Neural cell (in vitro differentiated cells): ENCODE measurements around the gene KMT2B. TPM values are rescaled to one million over a fixed set of nuclear protein-coding genes. Genes with fewer than 3 reads are reported as not detected.

Experiments
- H2AFZ ChIP-seq: fragments of 200-600, 300-800 bp; sonication (generic), shearing (Covaris generic); 2 replicates; pipeline ENCODE4 v1.6.0; 2014; ENCODE audit warnings: low read depth, mild to moderate bottlenecking, antibody characterized with exemption, low read length, moderate library complexity
- H3F3A ChIP-seq: fragments of 200-600 bp; shearing (Covaris generic); 2 replicates; pipeline ENCODE4 v1.6.1; 2016; ENCODE audit warnings: mild to moderate bottlenecking, moderate library complexity, mixed read lengths, antibody characterized with exemption, low read length; ENCODE audit not compliant: insufficient read depth, poor library complexity, severe bottlenecking
- H3K27ac ChIP-seq: fragments of 200-600, 300-800 bp; sonication (generic), shearing (Covaris generic); 2 replicates; pipeline ENCODE4 v1.5.1; 2014; ENCODE audit warnings: mild to moderate bottlenecking, low read length, moderate library complexity
- H3K27me3 ChIP-seq: fragments of 300-800, 200-600 bp; sonication (generic), shearing (Covaris generic); 2 replicates; pipeline ENCODE4 v1.6.0; 2014; ENCODE audit warnings: mild to moderate bottlenecking, low read depth, low read length, moderate library complexity; ENCODE audit not compliant: insufficient read depth
- H3K36me3 ChIP-seq: fragments of 300-800, 200-600 bp; sonication (generic), shearing (Covaris generic); 2 replicates; pipeline ENCODE4 v1.5.1; 2014; ENCODE audit warnings: mild to moderate bottlenecking, antibody characterized with exemption, low read length, moderate library complexity; ENCODE audit not compliant: insufficient read depth
- H3K4me2 ChIP-seq: fragments of 300-800, 200-600 bp; sonication (generic), shearing (Covaris generic); 2 replicates; pipeline ENCODE4 v1.6.0; 2014; ENCODE audit warnings: mild to moderate bottlenecking, low read length
- H3K4me3 ChIP-seq: fragments of 300-800, 200-600 bp; sonication (generic), shearing (Covaris generic); 2 replicates; pipeline ENCODE4 v1.5.1; 2014; ENCODE audit warnings: mild to moderate bottlenecking, low read length, moderate library complexity
- H3K79me2 ChIP-seq: fragments of 200-600 bp; shearing (Covaris generic); replicated peaks from 2 replicates; pipeline ENCODE4 v1.6.0; 2014; ENCODE audit warnings: mild to moderate bottlenecking, low read length, moderate library complexity; ENCODE audit not compliant: insufficient read depth
- H3K9ac ChIP-seq: fragments of 300-800, 200-600 bp; sonication (generic), shearing (Covaris generic); 2 replicates; pipeline ENCODE4 v1.6.1; 2016; ENCODE audit warnings: mild to moderate bottlenecking, low read length, mixed read lengths
- H3K9me2 ChIP-seq: fragments of 200-600 bp; shearing (Covaris generic); 2 replicates; pipeline ENCODE4 v1.6.1; 2016; ENCODE audit warnings: mild to moderate bottlenecking, low read length, mixed read lengths; ENCODE audit not compliant: insufficient read depth
- H3K9me3 ChIP-seq: fragments of 200-600, 300-800 bp; sonication (generic), shearing (Covaris generic); 2 replicates; pipeline ENCODE4 v1.6.1; 2016; ENCODE audit warnings: mild to moderate bottlenecking, mixed run types, low read length, moderate library complexity, mixed read lengths
- H4K20me1 ChIP-seq: fragments of 200-600 bp; shearing (Covaris generic); 2 replicates; pipeline ENCODE4 v1.6.1; 2016; ENCODE audit warnings: mild to moderate bottlenecking, mixed run types; ENCODE audit not compliant: insufficient read depth
- EP300 ChIP-seq: fragments of 450-650 bp; conservative IDR thresholded peaks from 2 replicates; pipeline ENCODE4 v1.6.1; 2014; ENCODE audit warnings: antibody characterized with exemption, mild to moderate bottlenecking, moderate library complexity; ENCODE audit not compliant: poor library complexity, severe bottlenecking
- EZH2 ChIP-seq: fragments of 200-600, 300-800 bp; shearing (Covaris generic), sonication (generic); IDR thresholded peaks from 2 replicates; pipeline ENCODE4 v1.6.1; 2014; ENCODE audit warnings: antibody characterized with exemption, low read length, borderline replicate concordance, mild to moderate bottlenecking; ENCODE audit not compliant: insufficient read depth, poor library complexity, severe bottlenecking
- RAD21 ChIP-seq: fragments of 450-650 bp; conservative IDR thresholded peaks from 2 replicates; pipeline ENCODE4 v1.6.1; 2014; ENCODE audit warnings: antibody characterized with exemption, mild to moderate bottlenecking, moderate library complexity
- REST ChIP-seq: IDR thresholded peaks from 2 replicates; pipeline ENCODE4 v1.6.1; 2012; ENCODE audit warnings: borderline replicate concordance
- SMC3 ChIP-seq: fragments of 450-650 bp; conservative IDR thresholded peaks from 2 replicates; pipeline ENCODE4 v1.6.1; 2014; ENCODE audit warnings: antibody characterized with exemption, mild to moderate bottlenecking, moderate library complexity; ENCODE audit not compliant: poor library complexity
- TAF1 ChIP-seq: IDR thresholded peaks from 2 replicates; pipeline ENCODE4 v1.6.1; 2012; ENCODE audit warnings: low read depth
- polyA plus RNA-seq: library from polyadenylated mRNA; depleted of rRNA; stranded (reverse); fragments of >200 nt; gene quantifications from 2 replicates; pipeline ENCODE4 v1.2.3, GENCODE V29; 2014
- TF ChIP-seq, protein P1 (sequence below): fragments of 450-650 bp; IDR thresholded peaks from 2 replicates; pipeline ENCODE4 v1.5.1; 2014; ENCODE audit warnings: antibody characterized with exemption, mild to moderate bottlenecking, moderate library complexity; ENCODE audit not compliant: poor library complexity, severe bottlenecking

Gene KMT2B
- polyA plus RNA-seq, 1 donor from 2014 or later, result 15.8 TPM

DNA sequence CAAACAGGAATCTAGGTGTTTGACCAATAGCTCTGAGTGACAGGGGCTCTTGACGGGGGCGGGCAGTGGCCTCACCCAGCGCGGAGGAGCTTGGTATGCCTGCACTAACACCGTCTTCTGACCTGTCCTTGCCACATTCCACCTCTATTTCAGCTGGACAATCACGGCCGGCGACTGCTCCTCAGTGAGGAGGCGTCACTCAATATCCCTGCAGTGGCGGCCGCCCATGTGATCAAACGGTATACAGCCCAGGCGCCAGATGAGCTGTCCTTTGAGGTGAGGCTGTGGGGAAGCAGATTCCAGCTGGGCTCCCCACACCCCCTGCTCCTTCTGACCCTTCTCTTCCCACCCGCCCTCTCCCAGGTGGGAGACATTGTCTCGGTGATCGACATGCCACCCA, 62.3 kb downstream of the KMT2B start:
- no peak overlapping the region for H3K27ac ChIP-seq
- H3F3A ChIP-seq, result no peaks in the 10 kb centered on the region
- no peak overlapping the region for H2AFZ ChIP-seq
- H3K4me2 ChIP-seq, result no peak overlapping the region
- H3K9ac ChIP-seq, result no peak overlapping the region
- H3K9me2 ChIP-seq, result no peaks in the 10 kb centered on the region
- no peak for TF ChIP-seq TAF1
- TF ChIP-seq EP300, result no peak
- no peak for TF ChIP-seq REST
- TF ChIP-seq SMC3, result no peak
- TF ChIP-seq EZH2, result no peak
- TF ChIP-seq RAD21, result no peak
- no peak overlapping the region for H3K4me3 ChIP-seq
- H4K20me1 ChIP-seq, result no peaks in the 10 kb centered on the region
- no peaks in the 10 kb centered on the region for H3K27me3 ChIP-seq
- no peaks in the 10 kb centered on the region for H3K36me3 ChIP-seq
- no peaks in the 10 kb centered on the region for H3K9me3 ChIP-seq
- peaks cover 25% of the 10 kb centered on the region for H3K79me2 ChIP-seq

DNA sequence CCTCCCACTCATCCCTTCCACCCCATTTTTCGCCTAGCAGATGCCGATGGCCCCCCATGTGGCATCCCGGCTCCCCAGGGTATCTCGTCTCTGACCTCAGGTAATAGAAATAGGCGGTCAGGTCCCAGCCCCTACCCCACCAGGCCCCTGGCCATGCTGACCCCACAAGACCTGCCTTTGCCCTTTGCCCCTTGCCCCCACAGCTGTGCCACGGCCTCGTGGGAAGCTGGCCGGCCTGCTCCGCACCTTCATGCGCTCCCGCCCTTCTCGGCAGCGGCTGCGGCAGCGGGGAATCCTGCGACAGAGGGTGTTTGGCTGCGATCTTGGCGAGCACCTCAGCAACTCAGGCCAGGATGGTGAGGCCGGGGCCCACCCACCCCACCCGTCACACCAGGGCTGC, 62.9 kb downstream of the KMT2B start:
- H3K27me3 ChIP-seq, result no peaks in the 10 kb centered on the region
- H3K36me3 ChIP-seq, result no peaks in the 10 kb centered on the region

More for the DNA sequence above, 62.9 kb downstream of the KMT2B start:
- Histone ChIP-seq H3K79me2 (peaks cover 24% of the 10 kb centered on the region), H3K9me3 (no peaks in the 10 kb centered on the region), H2AFZ (no peak overlapping the region), H3F3A (no peaks in the 10 kb centered on the region), H3K9ac (no peak overlapping the region), H3K4me2 (no peak overlapping the region), H3K4me3 (no peak overlapping the region), H3K9me2 (no peaks in the 10 kb centered on the region), H4K20me1 (no peaks in the 10 kb centered on the region), H3K27ac (no peak overlapping the region)
- TF ChIP-seq TAF1, result no peak
- TF ChIP-seq EP300, result no peak
- no peak for TF ChIP-seq EZH2
- TF ChIP-seq, protein P1, sequence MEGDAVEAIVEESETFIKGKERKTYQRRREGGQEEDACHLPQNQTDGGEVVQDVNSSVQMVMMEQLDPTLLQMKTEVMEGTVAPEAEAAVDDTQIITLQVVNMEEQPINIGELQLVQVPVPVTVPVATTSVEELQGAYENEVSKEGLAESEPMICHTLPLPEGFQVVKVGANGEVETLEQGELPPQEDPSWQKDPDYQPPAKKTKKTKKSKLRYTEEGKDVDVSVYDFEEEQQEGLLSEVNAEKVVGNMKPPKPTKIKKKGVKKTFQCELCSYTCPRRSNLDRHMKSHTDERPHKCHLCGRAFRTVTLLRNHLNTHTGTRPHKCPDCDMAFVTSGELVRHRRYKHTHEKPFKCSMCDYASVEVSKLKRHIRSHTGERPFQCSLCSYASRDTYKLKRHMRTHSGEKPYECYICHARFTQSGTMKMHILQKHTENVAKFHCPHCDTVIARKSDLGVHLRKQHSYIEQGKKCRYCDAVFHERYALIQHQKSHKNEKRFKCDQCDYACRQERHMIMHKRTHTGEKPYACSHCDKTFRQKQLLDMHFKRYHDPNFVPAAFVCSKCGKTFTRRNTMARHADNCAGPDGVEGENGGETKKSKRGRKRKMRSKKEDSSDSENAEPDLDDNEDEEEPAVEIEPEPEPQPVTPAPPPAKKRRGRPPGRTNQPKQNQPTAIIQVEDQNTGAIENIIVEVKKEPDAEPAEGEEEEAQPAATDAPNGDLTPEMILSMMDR, result no peak
- TF ChIP-seq SMC3, result no peak
- TF ChIP-seq REST, result no peak
